Kidney (tissue), 14 donors: ENCODE results near the gene ADGRF5. TPM values are rescaled to one million over a fixed set of nuclear protein-coding genes. Genes with fewer than 3 reads are reported as not detected.

Experiments used
- DNase-seq, 5 donors: peaks; one replicate each; pipeline ENCODE4 v3.0.0-alpha.2; 2013 to 2020
- FAIRE-seq: peaks from 2 replicates; lab custom pipeline; 2012; peaks lifted over from hg19 to GRCh38; lab: Jason Lieb, UNC
- H3K27ac ChIP-seq, 2 donors: one replicate each; pipeline ENCODE4 v1.7.0; 2013; ENCODE audit warnings: low read depth in 2 of 2, low read length in 2 of 2, inconsistent platforms in 1 of 2
- H3K27me3 ChIP-seq: one replicate; pipeline ENCODE4 v1.7.1; 2013; ENCODE audit warnings: low read length, inconsistent platforms; ENCODE audit not compliant: control insufficient read depth, insufficient read depth
- H3K36me3 ChIP-seq, 3 donors: one replicate each; pipeline versions ENCODE4 v1.7.0 to v1.7.1; 2013; ENCODE audit warnings: low read length in 3 of 3, control low read depth in 1 of 3, inconsistent platforms in 1 of 3; ENCODE audit not compliant: insufficient read depth in 3 of 3, control insufficient read depth in 2 of 3
- H3K4me1 ChIP-seq, 3 donors: one replicate each; pipeline versions ENCODE4 v1.7.0 to v1.7.1; 2013; ENCODE audit warnings: low read length in 3 of 3, inconsistent platforms in 1 of 3, low read depth in 1 of 3; ENCODE audit not compliant: control insufficient read depth in 2 of 3, insufficient read depth in 2 of 3
- H3K4me3 ChIP-seq, 3 donors: one replicate each; pipeline versions ENCODE4 v1.7.0 to v1.8.1; 2013; ENCODE audit warnings: low read length in 3 of 3, control low read depth in 1 of 3, inconsistent platforms in 1 of 3
- H3K9ac ChIP-seq, 3 donors: one replicate each; pipeline versions ENCODE4 v1.7.0 to v1.7.1; 2013; ENCODE audit warnings: low read length in 3 of 3, control low read depth in 1 of 3, inconsistent platforms in 1 of 3
- H3K9me3 ChIP-seq, 3 donors: one replicate each; pipeline versions ENCODE4 v1.7.0 to v1.7.1; 2013; ENCODE audit warnings: low read length in 3 of 3, control low read depth in 1 of 3, inconsistent platforms in 1 of 3; ENCODE audit not compliant: control insufficient read depth in 2 of 3, insufficient read depth in 1 of 3
- intact Hi-C: fragments of 100-400 bp; cut with DNase I; formaldehyde crosslinking; loops from one replicate; pipeline ENCODE4 v1.11.1; 2022
- polyA plus RNA-seq: library from polyadenylated mRNA; stranded (reverse); fragments of 350-450 nt; fragmentation: Illumina TruSeq; extraction: RNeasy Lipid Tissue Mini Kit (QIAGEN cat#74804); gene quantifications from one replicate; pipeline ENCODE4 v1.2.3, GENCODE V29; 2014; ENCODE audit warnings: low read depth, low replicate concordance; ENCODE audit not compliant: insufficient read depth
- total RNA-seq: library from RNA; stranded (reverse); fragmentation: NEBNext Ultra II Directional; extraction: Animal tissue kit (Norgen Biotek cat#: 25700); gene quantifications from one replicate; pipeline ENCODE4 v1.2.1, GENCODE V29; 2021
- TF ChIP-seq, protein P1 (sequence below): IDR thresholded peaks from 3 replicates; pipeline ENCODE4 v1.5.1; 2012; ENCODE audit warnings: mild to moderate bottlenecking, moderate library complexity, borderline replicate concordance; ENCODE audit not compliant: insufficient read depth; ENCODE audit errors: extremely low read depth
- donor health status: control.
- donor health status: control.
- donor health status: control.
- donor health status: control.
- donor health status: control.
- donor health status: DM: yes; HTN: yes; CAD: no.
- donor health status: Normal renal cell carcinoma (clear cell type).

ADGRF5 gene
- total and polyA plus RNA-seq, 2 donors from 2014 or later: 44.1 to 51.7 TPM

GRCh38 chr6:46954837-46955451 is 33.2 kb upstream of the ADGRF5 start:
- FAIRE-seq: no peak
- intact Hi-C loops: no loop called here
- Histone ChIP-seq H3K9ac (no peak overlapping the region), H3K4me3 (peak overlapping the region in 2 of 3 donors; percentile 56 to 67), H3K9me3 (no peaks in the 10 kb centered on the region), H3K4me1 (peaks cover 0 to 3% (median under 1%) of the 10 kb centered on the region in 3 donors), H3K36me3 (no peaks in the 10 kb centered on the region), H3K27ac (peak overlapping the region; percentile 56 to 68), H3K27me3 (no peaks in the 10 kb centered on the region)
- peak in 1 of 5 donors; percentile 43 for DNase-seq
- TF ChIP-seq, protein P1, sequence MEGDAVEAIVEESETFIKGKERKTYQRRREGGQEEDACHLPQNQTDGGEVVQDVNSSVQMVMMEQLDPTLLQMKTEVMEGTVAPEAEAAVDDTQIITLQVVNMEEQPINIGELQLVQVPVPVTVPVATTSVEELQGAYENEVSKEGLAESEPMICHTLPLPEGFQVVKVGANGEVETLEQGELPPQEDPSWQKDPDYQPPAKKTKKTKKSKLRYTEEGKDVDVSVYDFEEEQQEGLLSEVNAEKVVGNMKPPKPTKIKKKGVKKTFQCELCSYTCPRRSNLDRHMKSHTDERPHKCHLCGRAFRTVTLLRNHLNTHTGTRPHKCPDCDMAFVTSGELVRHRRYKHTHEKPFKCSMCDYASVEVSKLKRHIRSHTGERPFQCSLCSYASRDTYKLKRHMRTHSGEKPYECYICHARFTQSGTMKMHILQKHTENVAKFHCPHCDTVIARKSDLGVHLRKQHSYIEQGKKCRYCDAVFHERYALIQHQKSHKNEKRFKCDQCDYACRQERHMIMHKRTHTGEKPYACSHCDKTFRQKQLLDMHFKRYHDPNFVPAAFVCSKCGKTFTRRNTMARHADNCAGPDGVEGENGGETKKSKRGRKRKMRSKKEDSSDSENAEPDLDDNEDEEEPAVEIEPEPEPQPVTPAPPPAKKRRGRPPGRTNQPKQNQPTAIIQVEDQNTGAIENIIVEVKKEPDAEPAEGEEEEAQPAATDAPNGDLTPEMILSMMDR: no peak

- Histone ChIP-seq H3K4me1 (peaks cover 0 to 10% (median 3%) of the 10 kb centered on the region in 3 donors), H3K36me3 (no peaks in the 10 kb centered on the region), H3K27ac (peak overlapping the region; percentile 15 to 20), H3K27me3 (no peaks in the 10 kb centered on the region), H3K9me3 (no peaks in the 10 kb centered on the region), H3K9ac (peak overlapping the region in 1 of 3 donors; percentile 55), H3K4me3 (peak overlapping the region in 2 of 3 donors; percentile 56 to 67)
- FAIRE-seq (no peak), DNase-seq (no peak)
- intact Hi-C loops: no loop called here
- TF ChIP-seq, protein P1: no peak
Measured at GRCh38 chr6:46953921-46954320, 32.2 kb upstream of the ADGRF5 start.

DNA sequence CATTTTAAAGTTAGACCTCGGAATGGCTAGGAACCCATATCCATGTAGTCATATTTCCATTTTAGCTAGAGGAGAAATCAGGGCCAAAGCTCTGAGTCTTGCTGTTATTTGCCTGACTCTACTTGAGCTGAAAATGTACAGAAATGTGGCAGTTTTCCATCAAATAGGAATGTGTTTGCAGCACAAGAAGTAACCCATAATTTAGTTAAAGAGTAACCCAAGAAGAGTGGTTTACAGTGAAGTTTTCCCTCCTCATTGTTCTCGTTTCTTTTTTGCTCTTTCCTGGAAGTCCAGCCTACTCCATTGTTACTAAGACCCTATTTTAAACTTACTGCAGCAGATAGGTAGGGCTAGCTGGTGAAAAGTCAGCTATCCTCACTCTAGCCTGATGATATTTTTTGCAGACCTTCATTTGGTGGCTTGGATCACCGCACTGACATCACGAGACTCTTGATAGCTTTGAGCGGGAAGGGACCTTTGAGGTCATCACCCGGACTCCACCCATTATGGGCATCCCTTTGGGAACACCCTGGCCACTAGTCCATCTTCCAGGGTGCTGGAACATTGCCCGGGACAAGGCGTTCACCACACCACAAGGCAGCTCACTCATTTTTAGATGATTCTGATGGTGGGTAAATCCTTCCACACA is 28.0 kb upstream of the ADGRF5 start:
- Histone ChIP-seq H3K4me3 (no peak overlapping the region), H3K9me3 (no peaks in the 10 kb centered on the region), H3K9ac (no peak overlapping the region), H3K27ac (peak overlapping the region; percentile 64 to 66), H3K36me3 (no peaks in the 10 kb centered on the region), H3K4me1 (peaks cover 0 to 10% (median 0%) of the 10 kb centered on the region in 3 donors), H3K27me3 (no peaks in the 10 kb centered on the region)
- TF ChIP-seq, protein P1: no peak
- FAIRE-seq (no peak), DNase-seq (peak in 1 of 5 donors; percentile 80)
- intact Hi-C loops: no loop called here
